NOMO-1 treated with dmso at 0.1 percent for 144 hours (cell line): ENCODE data around the gene ABTB2.

ENCODE experiments used
- DNase-seq: peaks from one replicate; lab custom pipeline; 2025; ENCODE audit not compliant: unreplicated experiment; lab: John Stamatoyannopoulos, UW

ABTB2 gene

DNA sequence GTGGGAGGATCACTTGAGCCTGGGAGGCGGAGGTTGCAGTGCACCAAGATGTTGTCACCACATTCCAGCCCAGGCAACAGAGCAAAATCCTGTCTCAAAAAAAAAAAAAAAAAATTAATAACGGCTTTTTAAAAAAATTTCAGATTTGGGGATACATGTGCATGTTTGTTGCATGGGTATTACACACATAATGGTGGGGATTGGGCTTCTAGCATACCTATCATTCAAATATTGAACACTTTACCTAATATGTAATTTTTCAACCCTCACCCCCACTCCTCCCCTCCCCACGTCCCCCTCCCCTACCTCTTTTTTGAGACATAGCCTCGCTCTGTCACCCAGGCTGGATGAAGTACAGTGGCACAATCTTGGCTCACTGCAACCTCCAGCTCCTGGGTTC is 40.1 kb downstream of the ABTB2 start:
- DNase-seq: no peak

DNA sequence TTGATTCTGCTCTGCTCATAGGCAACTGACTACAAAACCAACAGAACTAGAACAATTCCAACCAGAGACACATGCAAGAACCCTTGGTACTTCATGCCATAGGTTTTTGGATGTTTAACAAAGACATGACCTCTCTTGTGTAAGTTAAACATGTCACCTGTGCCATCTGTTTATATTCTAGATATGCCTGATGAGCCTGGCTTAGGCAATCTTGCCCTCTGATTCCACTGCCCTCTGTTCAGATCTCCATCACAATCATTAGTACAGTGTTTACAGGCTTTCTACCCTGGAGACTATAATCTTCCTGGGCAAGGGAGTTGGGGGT is 40.8 kb downstream of the ABTB2 start:
- no peak for DNase-seq

DNA sequence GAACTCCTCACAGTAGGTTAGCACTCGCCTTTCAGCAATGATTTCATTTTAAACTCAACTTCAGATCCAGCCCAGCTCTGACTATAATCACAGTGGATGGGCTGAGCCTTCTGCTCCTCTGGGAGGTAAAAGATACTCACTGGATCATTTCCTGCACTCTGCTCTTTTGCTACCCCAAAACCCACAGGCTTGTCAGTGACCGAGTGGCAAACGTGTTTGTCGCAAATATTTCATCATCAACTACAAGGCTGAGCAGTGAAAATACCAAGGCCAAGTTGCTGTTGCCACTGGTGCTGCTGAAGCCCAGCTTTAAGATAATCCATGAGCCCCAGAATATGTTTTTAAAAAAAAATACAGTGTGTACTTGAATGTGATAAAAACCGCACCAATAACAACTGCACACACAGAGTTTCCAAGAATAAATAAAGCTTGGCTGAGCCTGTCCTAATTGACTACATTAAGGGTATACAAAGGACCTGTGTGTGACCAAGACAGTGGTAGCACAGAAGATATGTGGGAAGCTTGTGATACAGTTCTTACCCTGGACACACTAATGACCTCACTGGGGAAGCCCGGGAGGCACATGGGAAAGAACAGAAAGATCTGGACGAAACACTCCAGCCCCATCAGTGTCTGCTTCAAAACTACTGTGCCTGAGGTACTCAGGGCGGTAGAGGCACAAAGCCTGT is 41.3 kb downstream of the ABTB2 start:
- DNase-seq: no peak

DNA sequence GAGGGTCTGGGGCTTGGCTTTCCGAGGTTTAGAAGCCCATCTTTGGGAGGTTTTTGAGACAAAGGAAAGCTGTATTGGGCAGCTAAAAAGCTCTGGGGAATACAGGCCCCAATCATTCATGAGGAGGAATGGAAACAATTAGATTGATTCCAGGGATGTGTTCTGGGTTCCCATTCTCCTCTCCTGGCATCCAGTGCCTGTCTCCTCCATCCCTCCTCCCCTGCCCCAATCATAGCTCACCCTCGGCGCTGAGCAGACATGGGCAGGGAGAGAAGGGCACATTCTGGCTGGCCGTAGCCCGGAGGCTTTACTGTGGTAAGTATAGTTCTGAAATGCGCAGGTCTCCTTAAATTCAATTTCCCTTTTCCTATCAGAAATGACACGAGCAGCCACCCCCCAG is 42.4 kb downstream of the ABTB2 start:
- DNase-seq: no peak

DNA sequence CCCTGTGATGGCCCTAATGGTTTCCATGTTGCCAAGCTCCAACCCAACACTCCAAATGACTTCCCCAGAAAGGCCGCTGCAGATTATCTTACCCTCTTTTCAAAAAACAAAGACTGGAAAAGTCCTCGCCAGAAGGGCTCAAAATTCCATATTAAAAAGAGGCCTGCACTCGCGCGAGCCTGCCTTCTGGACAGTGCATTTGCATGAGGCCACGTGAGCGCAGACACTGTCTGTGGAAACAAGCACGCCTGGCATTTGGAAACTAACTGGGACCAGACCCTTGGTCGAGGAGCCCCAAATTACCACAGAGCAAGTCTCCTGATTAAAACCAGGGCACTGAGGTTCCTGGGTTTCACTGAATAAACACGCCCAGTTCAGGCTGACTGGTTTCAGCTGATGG is 42.9 kb downstream of the ABTB2 start:
- no peak for DNase-seq

DNA sequence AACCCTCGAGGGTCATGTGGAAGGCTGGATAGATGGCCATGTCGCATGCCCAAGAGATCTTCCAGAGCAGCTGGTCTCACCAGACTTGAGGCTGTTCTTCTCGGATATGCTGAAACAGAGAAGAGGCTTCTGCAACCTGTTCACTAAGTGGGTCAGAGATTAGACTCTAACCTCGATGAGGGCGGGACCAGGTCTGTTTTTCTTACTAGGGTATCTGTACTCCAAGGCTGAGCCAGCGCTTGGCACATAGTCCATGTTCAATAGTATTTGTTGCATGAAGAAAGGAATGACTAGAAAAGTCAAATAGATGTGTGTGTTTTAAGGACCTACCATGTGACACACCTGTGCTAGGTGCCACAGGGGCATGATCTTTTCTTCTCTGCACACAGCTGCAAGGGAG is 43.6 kb downstream of the ABTB2 start:
- no peak for DNase-seq

DNA sequence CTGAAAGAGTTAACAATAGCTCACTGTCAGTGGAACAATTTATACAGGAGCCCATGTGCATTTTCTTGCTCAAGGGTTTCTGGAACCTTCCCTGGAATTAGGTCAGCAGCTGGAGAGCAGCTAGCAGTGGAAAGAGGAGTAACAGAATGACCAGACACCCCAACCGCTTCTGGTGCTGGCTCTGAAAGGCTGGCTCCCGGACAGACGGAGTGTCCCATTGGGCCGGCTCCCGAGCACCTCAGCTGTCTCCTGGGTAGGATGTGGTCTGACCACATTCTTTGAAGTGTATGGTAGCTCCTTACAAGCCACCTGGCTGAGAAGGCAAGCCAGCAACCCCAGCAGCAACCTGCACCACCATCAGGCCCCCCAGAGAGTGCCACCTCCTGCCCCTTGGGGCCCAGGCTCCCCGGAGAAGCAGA is 44.7 kb downstream of the ABTB2 start:
- no peak for DNase-seq

DNA sequence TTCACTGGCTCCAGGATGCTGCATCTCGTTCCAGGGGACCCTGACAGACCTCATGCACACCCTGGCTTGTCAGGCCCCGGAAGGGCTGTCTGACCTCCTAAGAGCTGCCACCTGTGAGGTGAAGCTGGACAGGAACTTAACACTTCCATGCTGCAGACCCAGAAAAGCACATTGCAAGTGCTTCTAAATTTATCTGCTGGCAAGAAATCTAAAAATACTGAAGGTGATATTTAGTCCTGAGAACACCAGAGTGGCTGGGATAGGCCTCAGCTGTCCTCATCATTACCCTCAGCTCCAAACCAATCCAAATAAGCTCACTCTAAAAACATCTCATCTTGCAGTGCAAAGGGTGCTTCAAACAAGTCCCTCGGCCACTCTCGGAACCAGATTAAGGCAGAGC is 46.7 kb downstream of the ABTB2 start:
- DNase-seq: no peak

DNA sequence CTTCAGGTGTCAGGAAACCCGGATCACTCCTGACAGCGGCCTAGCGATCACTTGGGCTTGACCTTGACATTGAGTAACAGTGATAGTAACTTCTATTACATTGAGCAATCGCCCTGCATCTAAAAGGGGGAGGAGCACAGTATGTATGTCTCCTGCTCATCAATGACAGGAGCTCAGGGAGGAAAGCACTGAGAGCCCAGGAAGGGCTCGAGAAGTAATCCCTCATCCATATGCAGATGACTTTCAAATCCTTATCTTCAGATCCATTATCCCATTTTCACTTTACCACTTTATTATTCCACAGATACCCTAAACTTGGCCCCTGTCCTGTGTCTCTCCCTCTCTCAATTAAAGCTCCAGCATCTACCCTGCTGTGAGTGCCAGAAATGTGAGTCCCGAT is 47.8 kb downstream of the ABTB2 start:
- no peak for DNase-seq

DNA sequence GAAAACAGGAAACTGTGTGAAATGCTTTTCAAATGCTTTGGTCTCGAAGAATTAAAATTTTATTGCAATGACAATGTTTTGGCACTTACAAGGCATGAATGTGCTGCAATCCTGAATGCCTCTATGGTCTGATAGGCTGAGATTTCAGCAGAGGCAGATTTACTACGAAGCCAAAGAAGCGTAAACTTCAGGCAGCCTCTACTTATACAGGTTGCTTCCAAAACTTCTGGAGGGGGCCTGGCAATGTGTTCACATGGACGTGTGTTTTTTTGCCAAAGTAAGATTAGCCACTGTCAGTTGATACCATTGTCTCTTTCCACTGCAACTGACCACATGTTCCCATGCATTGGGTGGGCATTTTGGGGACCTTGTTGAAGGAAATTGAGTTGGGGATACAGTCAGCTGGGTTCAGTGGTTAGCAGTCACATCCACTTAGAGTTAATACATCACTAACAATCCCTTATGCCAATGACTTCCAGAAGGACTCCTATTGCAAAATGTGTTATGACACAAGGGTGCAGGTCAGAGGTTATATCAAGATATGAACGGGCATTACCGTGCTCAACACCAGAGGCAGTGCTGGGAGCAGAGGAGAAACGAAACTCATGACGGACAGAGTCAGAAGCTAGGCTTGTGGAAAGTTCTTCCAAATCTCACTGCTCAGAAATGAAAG is 48.8 kb downstream of the ABTB2 start:
- peak; percentile 38 for DNase-seq

DNA sequence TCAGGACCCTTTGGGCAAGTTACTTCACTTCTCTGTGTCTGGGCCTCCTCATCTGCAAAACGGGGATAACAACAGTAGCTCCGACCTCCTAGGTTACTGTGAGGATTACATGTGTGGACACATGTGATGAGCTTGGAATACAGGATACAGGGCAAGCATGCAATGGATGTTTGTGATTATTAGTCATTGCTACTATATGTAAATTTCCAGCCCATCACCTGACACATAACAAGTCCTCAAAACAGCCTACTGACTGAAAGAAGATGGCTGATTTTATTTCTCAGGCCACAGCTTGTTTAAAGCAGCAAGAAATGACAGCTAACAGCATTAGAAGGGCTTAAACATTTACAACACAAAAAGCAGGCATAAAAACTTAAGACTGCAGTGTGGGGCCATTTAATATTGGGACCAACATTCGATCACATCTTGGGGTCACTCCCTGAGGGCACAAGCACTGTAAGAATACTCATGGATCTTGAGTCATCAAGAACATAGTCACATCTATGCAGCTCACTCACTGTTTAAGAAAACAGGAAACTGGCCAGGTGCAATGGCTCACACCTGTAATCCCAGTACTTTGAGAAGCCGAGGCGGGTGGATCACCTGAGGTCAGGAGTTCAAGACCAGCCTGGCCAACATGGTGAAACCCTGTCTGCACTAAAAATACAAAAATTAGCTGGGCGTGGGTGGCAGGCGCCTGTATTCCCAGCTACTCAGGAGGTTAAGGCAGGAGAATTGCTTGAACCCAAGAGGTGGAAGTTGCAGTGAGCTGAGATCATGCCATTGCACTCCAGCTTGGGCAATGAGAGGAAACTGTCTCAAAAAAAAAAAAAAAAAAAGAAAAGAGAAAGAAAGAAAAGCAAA is 49.5 kb downstream of the ABTB2 start:
- no peak for DNase-seq

DNA sequence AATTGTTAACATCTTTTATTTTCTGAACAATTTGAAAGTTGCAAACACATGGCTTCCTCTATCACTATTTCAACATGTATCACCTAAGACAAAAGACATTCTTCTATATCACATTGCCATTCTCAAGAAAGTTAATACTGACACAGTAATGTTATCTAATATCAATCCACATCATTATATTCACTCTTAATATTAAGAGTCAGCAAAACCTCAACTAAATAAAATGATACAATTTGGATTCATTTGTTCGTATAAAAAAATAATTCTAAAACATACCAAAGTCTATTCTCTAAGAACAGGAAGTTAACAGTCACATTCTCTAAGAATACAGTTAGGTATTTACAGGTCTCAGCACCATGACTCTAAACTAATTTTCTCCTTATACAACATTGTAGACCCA is 52.0 kb downstream of the ABTB2 start:
- DNase-seq: no peak

DNA sequence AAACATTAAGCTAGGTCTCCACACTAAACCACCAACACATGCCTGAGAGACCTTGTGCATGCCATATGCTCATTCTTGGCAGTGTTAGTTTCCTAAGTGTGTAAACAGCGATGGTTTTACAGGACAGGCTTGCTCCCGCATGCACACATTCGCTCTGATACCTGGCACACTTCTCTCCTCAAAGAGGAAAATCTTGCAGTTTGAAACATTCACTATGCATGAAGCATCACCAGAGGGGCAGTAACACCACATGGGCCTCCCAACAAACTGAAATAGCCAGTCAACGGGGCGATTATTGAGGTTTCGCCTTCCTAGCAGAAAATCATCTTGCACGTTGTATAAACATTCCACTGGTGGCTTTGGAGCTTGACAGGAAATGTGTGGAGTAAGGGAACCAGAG is 52.6 kb downstream of the ABTB2 start:
- no peak for DNase-seq

DNA sequence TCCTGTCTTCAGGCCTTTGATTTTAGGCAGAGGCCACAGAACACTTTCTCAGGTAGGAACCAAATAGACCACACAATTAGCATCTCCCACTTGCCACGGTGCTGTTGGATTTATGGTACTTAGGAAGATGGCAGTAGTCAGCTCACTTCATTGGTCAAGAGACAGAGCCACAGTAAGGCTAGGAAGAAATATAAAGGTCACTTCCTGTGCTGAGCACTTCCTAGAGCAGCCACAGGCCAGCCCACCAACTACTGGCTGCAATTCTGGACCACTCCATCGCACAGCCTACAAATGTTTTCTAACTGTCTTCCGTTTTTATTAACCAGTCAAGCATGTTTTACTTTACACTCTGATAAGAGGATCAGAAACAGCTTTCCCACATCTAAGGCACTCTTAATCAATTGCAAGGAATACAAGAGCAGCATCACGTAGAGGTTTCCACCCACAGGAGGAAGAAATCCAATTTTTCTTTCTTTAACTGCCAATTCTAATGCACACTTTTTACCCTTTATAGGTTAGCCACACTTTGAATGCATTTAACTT is 54.7 kb downstream of the ABTB2 start:
- no peak for DNase-seq

DNA sequence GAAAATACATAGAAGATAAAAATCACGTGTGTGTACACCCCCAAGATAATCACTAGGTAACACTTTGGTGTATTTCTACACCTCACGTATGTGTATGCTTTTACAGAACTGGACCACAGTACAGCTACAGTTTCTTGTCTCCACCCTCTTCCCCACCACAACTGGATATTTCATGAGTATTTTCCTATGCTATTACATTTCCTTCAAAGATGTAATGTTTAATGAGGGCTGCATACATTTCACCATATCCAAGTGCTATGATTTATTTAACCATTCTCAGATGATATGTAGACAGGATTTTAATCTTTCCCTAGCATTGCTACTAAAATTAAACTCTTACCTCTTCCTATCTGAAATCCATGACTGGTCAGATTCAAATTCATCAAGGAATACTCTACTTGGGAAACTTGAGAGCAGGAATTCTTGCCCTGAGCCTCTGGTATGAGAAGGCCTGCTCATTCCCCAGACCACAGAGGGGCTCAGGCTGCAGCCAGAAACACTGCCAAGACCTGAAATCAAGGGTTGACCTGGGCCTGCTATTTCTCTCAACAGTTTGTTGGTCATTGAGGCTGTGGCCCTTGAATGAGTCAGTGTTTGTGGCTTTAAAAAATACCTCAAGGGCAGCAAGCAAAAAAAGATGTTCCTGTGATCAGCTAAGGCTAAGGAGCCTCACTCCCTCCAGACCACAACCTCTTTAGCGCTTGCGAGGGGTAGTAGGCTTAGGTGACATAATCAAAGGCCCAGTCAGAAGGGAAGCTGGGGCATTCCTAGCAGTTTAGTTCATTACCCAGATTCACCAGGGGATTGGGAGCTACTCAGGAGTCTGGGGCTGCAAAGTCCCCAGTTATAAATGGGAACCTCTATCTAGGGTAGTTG is 55.5 kb downstream of the ABTB2 start:
- peak; percentile 14 for DNase-seq

DNA sequence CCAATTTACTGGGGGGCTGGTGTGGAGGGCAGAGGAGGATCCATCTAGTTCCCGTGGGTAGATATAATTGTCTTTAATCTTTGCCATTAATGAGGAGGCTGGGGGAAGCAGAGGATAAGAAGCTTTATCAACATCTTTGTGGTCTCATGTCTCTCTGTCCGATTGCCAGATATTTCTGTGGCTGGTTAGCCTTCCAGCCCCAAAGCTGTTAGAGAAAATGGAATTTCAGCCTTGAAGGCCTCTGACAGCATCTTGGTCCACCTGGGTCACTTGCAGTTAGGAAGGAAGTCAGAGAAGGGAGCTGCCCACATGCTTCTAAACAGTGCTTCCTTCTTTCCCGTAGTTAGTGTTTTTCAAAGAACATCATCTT is 56.9 kb downstream of the ABTB2 start:
- no peak for DNase-seq

DNA sequence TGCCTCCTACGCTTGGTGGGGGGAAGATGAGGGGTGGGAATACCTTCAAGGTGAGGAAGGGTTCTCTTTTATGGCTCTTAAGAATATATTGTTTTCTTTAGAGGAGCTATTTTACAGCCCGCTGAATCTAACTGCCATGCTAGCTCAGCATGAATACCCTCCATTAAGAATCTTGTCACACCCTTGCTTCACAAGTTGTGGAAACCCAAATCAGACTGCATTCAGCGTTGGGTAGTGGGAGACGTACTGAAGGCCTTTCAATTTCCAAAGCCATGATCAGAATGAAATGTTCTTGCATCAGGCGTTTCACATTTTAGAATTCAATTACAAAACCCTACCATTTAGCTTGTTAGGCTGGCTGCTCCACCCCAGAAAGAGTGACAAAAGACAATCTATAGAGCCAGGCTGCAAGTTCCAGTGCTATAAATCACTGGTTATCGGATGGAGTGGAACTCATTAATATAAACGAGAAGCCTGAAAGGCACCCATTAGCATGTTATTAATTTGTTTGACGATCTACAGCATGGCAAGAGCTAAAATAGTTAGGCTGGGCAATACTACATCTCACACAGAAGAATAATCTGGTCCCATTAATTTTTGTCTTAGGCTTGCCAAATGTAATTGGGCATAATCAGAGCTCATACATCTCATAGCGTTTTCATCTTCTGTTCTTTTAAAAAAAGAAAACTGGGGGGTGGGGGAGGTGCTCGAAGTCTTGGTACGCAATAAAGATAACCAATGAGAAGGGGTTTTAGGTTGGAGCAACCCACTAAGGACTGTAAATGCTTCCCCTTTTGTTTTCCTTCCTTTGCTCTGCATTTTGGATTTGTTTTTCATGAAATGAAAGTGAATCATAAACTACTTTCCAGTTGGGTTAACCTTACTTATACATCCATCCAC is 57.5 kb downstream of the ABTB2 start:
- DNase-seq: peak; percentile 51

DNA sequence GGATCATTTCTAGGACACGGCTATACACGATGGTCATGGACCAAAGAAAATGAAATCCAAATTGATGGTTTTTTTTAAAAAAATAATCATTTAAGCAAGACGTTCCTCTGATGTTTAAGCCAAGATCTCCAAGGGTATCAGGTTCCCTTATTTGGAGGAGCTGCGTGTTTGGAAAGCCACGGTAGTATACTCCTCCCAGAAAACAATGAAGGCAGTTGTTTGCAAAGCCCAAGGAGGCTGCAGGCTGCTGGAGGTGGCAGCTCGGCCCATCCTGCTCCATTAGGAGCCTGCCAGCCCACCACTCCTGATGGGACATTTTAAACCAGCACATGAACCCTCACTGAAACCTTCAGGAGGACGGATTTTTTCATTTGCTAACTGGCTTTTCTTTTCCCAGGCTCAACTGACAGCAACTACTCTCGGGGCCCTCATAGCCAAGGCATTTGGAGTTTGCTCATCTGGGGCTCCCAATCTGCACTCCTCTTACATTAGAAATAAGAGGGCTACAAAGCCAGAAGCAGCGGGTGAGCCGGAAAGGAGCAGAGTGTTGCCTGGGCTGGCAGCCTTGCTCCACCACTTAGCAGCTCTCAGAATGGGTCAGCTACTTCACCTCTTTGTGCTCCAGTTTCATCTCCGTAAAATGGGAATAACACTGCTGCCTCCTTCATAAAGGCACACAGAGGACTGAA is 58.4 kb downstream of the ABTB2 start:
- DNase-seq: no peak

DNA sequence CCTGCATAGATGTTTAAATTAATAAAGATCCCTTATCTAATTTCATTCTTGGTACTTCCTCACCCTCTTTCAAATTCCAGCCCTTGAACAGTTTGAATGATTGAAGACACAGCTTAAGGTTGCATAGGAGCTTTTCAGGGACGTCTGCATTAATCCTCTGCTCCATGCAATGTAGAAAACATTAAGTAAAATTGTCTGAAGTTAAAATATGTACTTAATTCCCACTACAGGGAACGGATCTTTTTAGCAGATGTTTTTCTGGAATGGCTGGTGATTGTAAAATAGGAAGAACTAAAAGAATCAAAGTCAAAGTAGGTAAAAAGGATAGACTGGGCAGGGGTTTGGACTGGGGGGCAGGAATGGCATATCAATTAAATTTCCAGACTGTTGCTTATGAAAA is 58.9 kb downstream of the ABTB2 start:
- DNase-seq: no peak
